ENCODE measurements around the gene FRMD3. TPM values are rescaled to one million over a fixed set of nuclear protein-coding genes. Genes with fewer than 3 reads are reported as not detected.
"Not testable (repeated sequence)": the region's sequence is repeated elsewhere in the genome, so short reads cannot be mapped to it uniquely, and the experiment has no call there.

FRMD3 gene
- total RNA-seq, 1 experiment from 2014 or later = 3.9 TPM

DNA sequence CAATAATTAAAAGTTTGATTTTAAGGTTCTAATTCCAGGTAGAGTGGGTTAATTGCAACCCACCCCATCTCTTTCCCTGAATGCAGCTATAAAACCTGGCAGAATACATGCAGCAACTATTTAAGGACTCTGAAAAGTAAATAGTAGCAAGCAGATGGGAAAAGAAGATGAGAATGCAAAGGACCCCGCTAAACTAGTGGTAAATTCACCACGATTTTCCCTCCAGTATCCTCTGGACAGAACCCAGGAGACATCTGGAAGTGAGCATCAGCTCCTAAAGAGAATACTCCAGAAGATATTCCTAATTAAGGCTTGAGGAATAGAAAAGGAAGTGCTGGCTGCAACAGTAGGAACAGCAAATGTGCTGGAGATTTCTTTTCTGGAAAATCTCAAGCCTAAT lies 170.9 kb downstream of the FRMD3 start:
- H2AFZ ChIP-seq (ENCODE audit: low read length) = no peak overlapping the region
- intact Hi-C loops (cut with micrococcal nuclease) = no loop called here
- H3K79me2 ChIP-seq (ENCODE audit: low read length) = no peaks in the 10 kb centered on the region
- no peak overlapping the region for H3K4me2 ChIP-seq (ENCODE audit: low read length)
- no peak overlapping the region for H3K27ac ChIP-seq (ENCODE audit: low read length)
- TF ChIP-seq EZH2 (IDR thresholded peaks at IDR 0.05; ENCODE audit: low read length, unreplicated experiment) (no peak), EZH2phosphoT487 (IDR thresholded peaks at IDR 0.05; ENCODE audit: borderline replicate concordance, low read length) (no peak), CTCF (conservative IDR thresholded peaks at IDR 0.05; ENCODE audit: low read depth, low read length) (no peak)
- ChIA-PET CTCF (no interaction called here), POLR2A (ENCODE audit: unreplicated experiment) (no interaction called here)
- DNase-seq (no peak), ATAC-seq (no peak)
- H3K4me1 ChIP-seq (ENCODE audit: insufficient read depth, low read length) = no peaks in the 10 kb centered on the region
- no peaks in the 10 kb centered on the region for H4K20me1 ChIP-seq (ENCODE audit: low read length)
- no peaks in the 10 kb centered on the region for H3K9me3 ChIP-seq (ENCODE audit: low read length)
- no peaks in the 10 kb centered on the region for H3K9me2 ChIP-seq (replicated peaks; ENCODE audit: low read length)
- H3K9ac ChIP-seq (ENCODE audit: low read length) = no peak overlapping the region
- no peak overlapping the region for H3K4me3 ChIP-seq (ENCODE audit: low read length)
- BruUV-seq (replicated peaks) = no TSS peak
- H3F3A ChIP-seq (ENCODE audit: low read length, unreplicated experiment) = no peaks in the 10 kb centered on the region
- H3K36me3 ChIP-seq (ENCODE audit: low read depth, low read length) = no peaks in the 10 kb centered on the region
- no peaks in the 10 kb centered on the region for H3K27me3 ChIP-seq (ENCODE audit: low read length)

- DNase-seq = no peak
- Histone ChIP-seq H3K9me3 (ENCODE audit: low read length) (no peaks in the 10 kb centered on the region), H3K9ac (ENCODE audit: low read length) (no peak overlapping the region), H3K79me2 (ENCODE audit: low read length) (no peaks in the 10 kb centered on the region), H3K36me3 (ENCODE audit: low read depth, low read length) (no peaks in the 10 kb centered on the region), H4K20me1 (ENCODE audit: low read length) (no peaks in the 10 kb centered on the region), H2AFZ (ENCODE audit: low read length) (no peak overlapping the region), H3K4me3 (ENCODE audit: low read length) (no peak overlapping the region), H3K9me2 (replicated peaks; ENCODE audit: low read length) (no peaks in the 10 kb centered on the region), H3K4me2 (ENCODE audit: low read length) (no peak overlapping the region), H3K4me1 (ENCODE audit: insufficient read depth, low read length) (no peaks in the 10 kb centered on the region), H3F3A (ENCODE audit: low read length, unreplicated experiment) (no peaks in the 10 kb centered on the region), H3K27ac (ENCODE audit: low read length) (no peak overlapping the region), H3K27me3 (ENCODE audit: low read length) (no peaks in the 10 kb centered on the region)
- BruUV-seq (replicated peaks) = no TSS peak
- ChIA-PET POLR2A (ENCODE audit: unreplicated experiment) (no interaction called here), CTCF (no interaction called here)
- no peak for TF ChIP-seq EZH2 (IDR thresholded peaks at IDR 0.05; ENCODE audit: low read length, unreplicated experiment)
- TF ChIP-seq CTCF (conservative IDR thresholded peaks at IDR 0.05; ENCODE audit: low read depth, low read length) = no peak
- no peak for TF ChIP-seq EZH2phosphoT487 (IDR thresholded peaks at IDR 0.05; ENCODE audit: borderline replicate concordance, low read length)
- intact Hi-C loops (cut with micrococcal nuclease) = no loop called here
- ATAC-seq = no peak
These were observed 175.7 kb downstream of the FRMD3 start for GRCh38 chr9:83362341-83362995.

DNA sequence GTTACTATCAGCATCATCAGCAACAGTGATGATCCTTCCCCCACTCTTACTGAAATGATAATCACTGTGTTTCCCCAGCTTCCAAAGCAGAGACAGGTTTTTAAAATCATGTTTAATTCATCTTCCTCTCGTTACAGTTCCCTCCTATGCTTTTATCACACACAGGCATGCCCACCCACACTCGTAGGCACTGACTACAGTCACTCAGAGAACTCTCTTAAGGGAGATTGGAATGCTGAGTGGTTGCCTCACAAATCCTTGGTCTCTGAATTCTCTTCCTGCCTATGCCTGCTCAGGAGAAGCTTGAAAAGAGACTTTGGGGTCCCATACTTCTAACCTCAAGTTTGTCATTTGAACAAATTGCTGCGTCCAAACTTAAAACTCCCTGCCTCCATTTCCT lies 179.2 kb downstream of the FRMD3 start:
- no peak overlapping the region for H3K27ac ChIP-seq (ENCODE audit: low read length)
- no peak overlapping the region for H2AFZ ChIP-seq (ENCODE audit: low read length)
- CTCF ChIA-PET = no interaction called here

GRCh38 chr9:83358493-83358892 lies 179.7 kb downstream of the FRMD3 start:
- CTCF ChIA-PET; H3K4me3 ChIP-seq (ENCODE audit: low read length); H3K27me3 ChIP-seq (ENCODE audit: low read length); BruUV-seq (replicated peaks); DNase-seq; H3K36me3 ChIP-seq (ENCODE audit: low read depth, low read length); H3K4me2 ChIP-seq (ENCODE audit: low read length); H3F3A ChIP-seq (ENCODE audit: low read length, unreplicated experiment); H3K4me1 ChIP-seq (ENCODE audit: insufficient read depth, low read length); H3K27ac ChIP-seq (ENCODE audit: low read length); intact Hi-C loops (cut with micrococcal nuclease); ATAC-seq; H2AFZ ChIP-seq (ENCODE audit: low read length); H3K9ac ChIP-seq (ENCODE audit: low read length); H3K9me2 ChIP-seq (replicated peaks; ENCODE audit: low read length); H3K9me3 ChIP-seq (ENCODE audit: low read length); H4K20me1 ChIP-seq (ENCODE audit: low read length); H3K79me2 ChIP-seq (ENCODE audit: low read length): not testable (repeated sequence)
- POLR2A ChIA-PET (ENCODE audit: unreplicated experiment) = interaction anchor here (0.6 kb wide), 1 partner anchor 63 kb away, joined by 3 read pairs; no protein-coding TSS in a partner anchor

More for the DNA sequence above, 179.2 kb downstream of the FRMD3 start:
- ATAC-seq = no peak
- no TSS peak for BruUV-seq (replicated peaks)
- DNase-seq = no peak
- no peaks in the 10 kb centered on the region for H3K36me3 ChIP-seq (ENCODE audit: low read depth, low read length)
- H3K4me1 ChIP-seq (ENCODE audit: insufficient read depth, low read length) = no peaks in the 10 kb centered on the region
- no peaks in the 10 kb centered on the region for H3K9me2 ChIP-seq (replicated peaks; ENCODE audit: low read length)
- TF ChIP-seq EZH2 (IDR thresholded peaks at IDR 0.05; ENCODE audit: low read length, unreplicated experiment) (no peak), CTCF (conservative IDR thresholded peaks at IDR 0.05; ENCODE audit: low read depth, low read length) (no peak), EZH2phosphoT487 (IDR thresholded peaks at IDR 0.05; ENCODE audit: borderline replicate concordance, low read length) (no peak)
- H3K9me3 ChIP-seq (ENCODE audit: low read length) = no peaks in the 10 kb centered on the region
- no peaks in the 10 kb centered on the region for H4K20me1 ChIP-seq (ENCODE audit: low read length)
- no peaks in the 10 kb centered on the region for H3F3A ChIP-seq (ENCODE audit: low read length, unreplicated experiment)
- H3K4me2 ChIP-seq (ENCODE audit: low read length) = no peak overlapping the region
- POLR2A ChIA-PET (ENCODE audit: unreplicated experiment) = interaction anchor here (0.6 kb wide), 1 partner anchor 62 kb away, joined by 3 read pairs; no protein-coding TSS in a partner anchor
- no peaks in the 10 kb centered on the region for H3K79me2 ChIP-seq (ENCODE audit: low read length)
- no peak overlapping the region for H3K4me3 ChIP-seq (ENCODE audit: low read length)
- H3K27me3 ChIP-seq (ENCODE audit: low read length) = no peaks in the 10 kb centered on the region
- intact Hi-C loops (cut with micrococcal nuclease) = no loop called here
- no peak overlapping the region for H3K9ac ChIP-seq (ENCODE audit: low read length)
